Endothelial cell of umbilical vein (primary cell): ENCODE data around the gene FHOD3. TPM values are rescaled to one million over a fixed set of nuclear protein-coding genes. Genes with fewer than 3 reads are reported as not detected.

Experiments used
- BruUV-seq: library from RNA; stranded (reverse); fragments of 400-500 nt; replicated peaks from 2 replicates; lab custom pipeline; 2021; lab: Mats Ljungman, UMichigan
- CTCF ChIA-PET: fragments of 300-600, 350-600 bp; sonication (Branson Sonifier 250); formaldehyde crosslinking; loops from one replicate; lab custom pipeline; 2021; ENCODE audit warnings: antibody characterized with exemption, inconsistent platforms; lab: Charles Lee
- POLR2A ChIA-PET: fragments of 300-600, 350-600 bp; sonication (Branson Sonifier 250); formaldehyde crosslinking; loops from one replicate; lab custom pipeline; 2021; ENCODE audit warnings: antibody characterized with exemption, inconsistent platforms; lab: Charles Lee
- DNase-seq: peaks from one replicate; pipeline ENCODE4 v3.0.0-alpha.2; 2011; ENCODE audit warnings: low read depth, low spot score
- FAIRE-seq: peaks from 2 replicates; lab custom pipeline; 2011; peaks lifted over from hg19 to GRCh38; lab: Jason Lieb, UNC
- H2AFZ ChIP-seq: 2 replicates; pipeline ENCODE4 v1.6.0; 2012; ENCODE audit warnings: low read depth, low read length, control low read depth, inconsistent platforms
- H3K27ac ChIP-seq: 2 replicates; pipeline ENCODE4 v1.5.1; 2011; ENCODE audit warnings: low read depth, mild to moderate bottlenecking, control low read depth, low read length, moderate library complexity; ENCODE audit not compliant: insufficient read depth
- H3K27me3 ChIP-seq, 2 experiments: 2 replicates each; pipeline versions ENCODE4 v1.6.0 to v1.6.1; 2011; ENCODE audit warnings: low read length in 2 of 2, mixed read lengths in 1 of 2; ENCODE audit not compliant: control insufficient read depth in 2 of 2, insufficient read depth in 2 of 2
- H3K36me3 ChIP-seq, 2 experiments: 2 replicates in 1 of 2; 3 replicates in 1 of 2; pipeline ENCODE4 v1.5.1; 2011; ENCODE audit warnings: low read length in 2 of 2, mild to moderate bottlenecking in 1 of 2, moderate library complexity in 1 of 2; ENCODE audit not compliant: control insufficient read depth in 2 of 2, insufficient read depth in 2 of 2; ENCODE audit errors: extremely low read depth in 1 of 2
- H3K4me1 ChIP-seq: 3 replicates; pipeline ENCODE4 v1.5.1; 2011; ENCODE audit warnings: mild to moderate bottlenecking, low read length; ENCODE audit not compliant: control insufficient read depth, insufficient read depth; ENCODE audit errors: extremely low read depth
- H3K4me2 ChIP-seq: 2 replicates; pipeline ENCODE4 v1.6.1; 2011; ENCODE audit warnings: low read length, control low read depth, mixed read lengths; ENCODE audit not compliant: insufficient read depth
- H3K4me3 ChIP-seq, 3 experiments: fragments of 200-600 bp in 1 of 3; sonication (generic), shearing (Covaris generic) in 1 of 3; replicated peaks in 1 of 3; 2 replicates each; pipeline ENCODE4 v1.5.1; 2011 to 2016; ENCODE audit warnings: control low read depth in 3 of 3, low read length in 3 of 3, mild to moderate bottlenecking in 2 of 3, inconsistent platforms in 1 of 3, low read depth in 1 of 3, moderate library complexity in 1 of 3; ENCODE audit not compliant: insufficient read depth in 1 of 3
- H3K79me2 ChIP-seq: 2 replicates; pipeline ENCODE4 v1.6.0; 2012; ENCODE audit warnings: low read length, inconsistent platforms; ENCODE audit not compliant: control insufficient read depth, insufficient read depth
- H3K9ac ChIP-seq: replicated peaks from 2 replicates; pipeline ENCODE3; 2011; ENCODE audit warnings: low read length, control low read depth; ENCODE audit not compliant: insufficient read depth; ENCODE audit errors: extremely low read depth
- H3K9me1 ChIP-seq: replicated peaks from 3 replicates; pipeline ENCODE4 v1.6.0; 2011; ENCODE audit warnings: mild to moderate bottlenecking, low read length; ENCODE audit not compliant: control insufficient read depth, insufficient read depth; ENCODE audit errors: extremely low read depth
- H3K9me3 ChIP-seq: replicated peaks from 2 replicates; pipeline ENCODE4 v1.5.1; 2012; ENCODE audit warnings: low read length, inconsistent platforms; ENCODE audit not compliant: control insufficient read depth, insufficient read depth
- H4K20me1 ChIP-seq: replicated peaks from 2 replicates; pipeline ENCODE3; 2011; ENCODE audit warnings: mild to moderate bottlenecking, low read length; ENCODE audit not compliant: control insufficient read depth, insufficient read depth; ENCODE audit errors: extremely low read depth
- EZH2 ChIP-seq: IDR thresholded peaks from 2 replicates; pipeline ENCODE4 v1.6.1; 2012; ENCODE audit warnings: borderline replicate concordance, low read depth, mild to moderate bottlenecking, moderate library complexity, low read length, inconsistent platforms; ENCODE audit not compliant: severe bottlenecking
- GATA2 ChIP-seq: IDR thresholded peaks from 2 replicates; pipeline ENCODE4 v1.7.0; 2011; ENCODE audit warnings: low read depth, mild to moderate bottlenecking, moderate library complexity, mixed read lengths, low read length; ENCODE audit not compliant: insufficient read length, insufficient read depth
- JUN ChIP-seq: IDR thresholded peaks from 2 replicates; pipeline ENCODE4 v1.6.1; 2011; ENCODE audit warnings: borderline replicate concordance, low read depth; ENCODE audit not compliant: insufficient read length, insufficient read depth
- MYC ChIP-seq: IDR thresholded peaks from one replicate; pipeline ENCODE4 v1.6.1; 2011; ENCODE audit warnings: mild to moderate bottlenecking, low read depth, low read length
- POLR2AphosphoS5 ChIP-seq: IDR thresholded peaks from 2 replicates; pipeline ENCODE4 v1.6.1; 2012; ENCODE audit warnings: low read depth, mild to moderate bottlenecking, control low read depth, low read length, moderate library complexity; ENCODE audit not compliant: insufficient read depth
- dilution Hi-C: fragments of 300-500 bp; cut with MboI; formaldehyde crosslinking; loops from one replicate; pipeline ENCODE4 v1.15.0; 2019; ENCODE audit warnings: low sequenced_read_pairs; ENCODE audit not compliant: extremely low pct_ligation_motif_present
- intact Hi-C: fragments of 100-400 bp; cut with micrococcal nuclease; formaldehyde crosslinking; loops from one replicate; pipeline ENCODE4 v1.10.0; 2022
- polyA plus RNA-seq, 4 experiments: library from polyadenylated mRNA; depleted of rRNA in 3 of 4; stranded (reverse) in 3 of 4; unstranded in 1 of 4; fragments of >200 nt; gene quantifications; 2 replicates each; pipeline versions ENCODE4 v1.2.1 to v1.2.3, GENCODE V29; 2011 to 2012; ENCODE audit warnings: missing spikeins in 1 of 4
- total RNA-seq: library from RNA; stranded (reverse); gene quantifications from 2 replicates; pipeline ENCODE4 v1.2.3, GENCODE V29; 2021
- TF ChIP-seq, protein P1 (sequence below): IDR thresholded peaks from 2 replicates; pipeline ENCODE4 v1.6.1; 2011; ENCODE audit not compliant: insufficient read depth, insufficient read length

FHOD3 gene
- total and polyA plus RNA-seq, 2 donors (not counting 3 experiments of a cell fraction or from before 2014, with no cell fraction given): 0.06 to 1.5 TPM

DNA sequence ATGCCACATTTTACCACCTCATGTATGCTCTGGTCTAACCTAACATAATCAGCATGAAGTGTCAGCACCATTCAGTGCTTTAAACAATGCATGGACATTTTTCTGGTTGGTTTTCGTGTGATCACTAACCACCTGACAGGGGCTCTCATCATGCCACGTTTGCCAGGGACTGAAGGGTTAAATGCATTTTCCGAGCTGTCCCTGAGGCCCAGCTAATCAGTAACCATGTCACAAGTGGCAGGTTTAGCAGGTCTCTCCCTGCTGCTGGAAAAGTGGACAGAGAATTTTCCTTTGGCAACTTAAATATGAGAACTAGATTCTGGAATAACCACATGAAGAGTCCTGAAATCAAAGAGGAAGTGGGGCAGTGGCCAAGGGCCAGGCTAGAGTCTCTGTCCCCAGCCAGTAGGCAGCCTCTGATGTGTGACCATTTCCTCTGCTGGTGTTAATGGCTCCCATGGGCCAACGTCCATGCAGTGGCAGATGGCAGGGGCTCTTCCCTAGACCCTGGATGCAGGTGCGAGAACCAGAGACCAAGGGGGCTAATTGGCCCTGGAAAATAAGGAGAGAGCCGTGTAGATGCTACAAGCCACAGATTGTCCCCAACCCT is 461.8 kb downstream of the FHOD3 start:
- dilution Hi-C loops: no loop called here

GRCh38 chr18:36760598-36760997 is 463.1 kb downstream of the FHOD3 start:
- H4K20me1 ChIP-seq: no peaks in the 10 kb centered on the region
- no peaks in the 10 kb centered on the region for H3K9me3 ChIP-seq
- DNase-seq: no peak
- no peaks in the 10 kb centered on the region for H3K9me1 ChIP-seq
- H3K4me2 ChIP-seq: no peak overlapping the region
- dilution Hi-C loops: no loop called here
- peaks cover 3 to 7% of the 10 kb centered on the region in 2 experiments for H3K27me3 ChIP-seq
- no peaks in the 10 kb centered on the region for H3K79me2 ChIP-seq
- no peak overlapping the region for H3K9ac ChIP-seq
- H2AFZ ChIP-seq: no peak overlapping the region
- H3K4me1 ChIP-seq: no peaks in the 10 kb centered on the region
- no peaks in the 10 kb centered on the region for H3K36me3 ChIP-seq
- no peak for TF ChIP-seq GATA2
- TF ChIP-seq, protein P1, sequence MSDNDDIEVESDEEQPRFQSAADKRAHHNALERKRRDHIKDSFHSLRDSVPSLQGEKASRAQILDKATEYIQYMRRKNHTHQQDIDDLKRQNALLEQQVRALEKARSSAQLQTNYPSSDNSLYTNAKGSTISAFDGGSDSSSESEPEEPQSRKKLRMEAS: no peak
- TF ChIP-seq JUN: no peak
- TF ChIP-seq EZH2: no peak
- no peak for TF ChIP-seq POLR2AphosphoS5
- BruUV-seq: no TSS peak
- H3K27ac ChIP-seq: no peak overlapping the region
- intact Hi-C loops: no loop called here
- H3K4me3 ChIP-seq: no peak overlapping the region
- FAIRE-seq: no peak
- POLR2A ChIA-PET: no interaction called here
- CTCF ChIA-PET: interaction anchor here (4.4 kb wide), 1 partner anchor 74 kb away, joined by 26 read pairs; no protein-coding TSS in a partner anchor

More for the DNA sequence above, 461.8 kb downstream of the FHOD3 start:
- no peaks in the 10 kb centered on the region for H3K79me2 ChIP-seq
- ChIA-PET POLR2A (no interaction called here), CTCF (interaction anchor here (4.4 kb wide), 1 partner anchor 72 kb away, joined by 26 read pairs; no protein-coding TSS in a partner anchor)
- no peak overlapping the region for H3K4me2 ChIP-seq
- no peaks in the 10 kb centered on the region for H3K4me1 ChIP-seq
- H3K27me3 ChIP-seq: peaks cover 0 to under 1% of the 10 kb centered on the region in 2 experiments
- H3K4me3 ChIP-seq: no peak overlapping the region
- intact Hi-C loops: loop anchor here (10.0 kb wide), 2 partner anchors 464 to 734 kb away; partner anchors contain the start of gene FHOD3
- H4K20me1 ChIP-seq: no peaks in the 10 kb centered on the region
- FAIRE-seq (no peak), DNase-seq (no peak)
- no peaks in the 10 kb centered on the region for H3K9me1 ChIP-seq
- no peaks in the 10 kb centered on the region for H3K9me3 ChIP-seq
- H2AFZ ChIP-seq: no peak overlapping the region
- H3K36me3 ChIP-seq: no peaks in the 10 kb centered on the region
- no peak for TF ChIP-seq JUN
- TF ChIP-seq EZH2: no peak
- no peak for TF ChIP-seq GATA2
- TF ChIP-seq MYC: no peak
- H3K27ac ChIP-seq: no peak overlapping the region
- BruUV-seq: no TSS peak
- no peak overlapping the region for H3K9ac ChIP-seq
